K562 (cell line): Measurements from ENCODE around the gene MYO16. TPM values are rescaled to one million over a fixed set of nuclear protein-coding genes. Genes with fewer than 3 reads are reported as not detected.

Experiments used
- CCNT2 ChIP-seq: IDR thresholded peaks from 2 replicates; pipeline ENCODE4 v1.6.1; 2011; ENCODE audit warnings: borderline replicate concordance, low read depth, mild to moderate bottlenecking, moderate library complexity, mixed read lengths, low read length; ENCODE audit not compliant: insufficient read length; ENCODE audit errors: extremely low read depth
- DIDO1 ChIP-seq: fragments of 450-650 bp; IDR thresholded peaks from 2 replicates; pipeline ENCODE4 v1.6.1; 2016; ENCODE audit warnings: low read depth, missing biosample characterization, missing genetic modification characterization
- GABPB2 ChIP-seq: fragments of 250-450 bp; sonication (Bioruptor Pico); conservative IDR thresholded peaks from 2 replicates; pipeline ENCODE4 v1.5.1; 2021; ENCODE audit warnings: mild to moderate bottlenecking
- KLF1 ChIP-seq: fragments of 450-650 bp; IDR thresholded peaks from 2 replicates; pipeline ENCODE4 v1.6.1; 2016; ENCODE audit warnings: missing genetic modification characterization, missing compliant biosample characterization
- PHB ChIP-seq: fragments of 250-450 bp; sonication (Bioruptor Pico); IDR thresholded peaks from 2 replicates; pipeline ENCODE4 v1.5.0; 2021
- RB1 ChIP-seq: fragments of 450-650 bp; IDR thresholded peaks from 2 replicates; pipeline ENCODE4 v1.6.1; 2017; ENCODE audit warnings: low read depth, mild to moderate bottlenecking
- RUNX1 ChIP-seq: sonication (generic); IDR thresholded peaks from 2 replicates; pipeline ENCODE4 v1.6.1; 2016; ENCODE audit warnings: antibody characterized with exemption, low read depth
- polyA plus RNA-seq, 8 experiments: library from polyadenylated mRNA; depleted of rRNA in 4 of 8; stranded (reverse) in 5 of 8; unstranded in 3 of 8; fragments of >200 nt; fragmentation: Nextera tagmentation in 2 of 8; fragmentation: Illumina TruSeq in 1 of 8; extraction: Ambion mirVana in 2 of 8; extraction: Trizol in 1 of 8; gene quantifications; 2 replicates each; pipeline versions ENCODE4 v1.2.1 to v1.2.3, GENCODE V29; 2011 to 2014; ENCODE audit warnings: inconsistent platforms in 1 of 8, missing spikeins in 1 of 8
- total RNA-seq, 7 experiments: library from RNA; depleted of rRNA in 6 of 7; stranded (reverse); fragments of >200 nt in 6 of 7; fragmentation: Illumina TruSeq in 2 of 7; extraction: Trizol in 2 of 7; gene quantifications; 2 replicates each; pipeline versions ENCODE4 v1.2.1 to v1.2.3, GENCODE V29; 2011 to 2021; ENCODE audit warnings: low replicate concordance in 1 of 7
- TF ChIP-seq, protein P1 (sequence below): fragments of 450-650 bp; IDR thresholded peaks from 2 replicates; pipeline ENCODE4 v1.6.1; 2016; ENCODE audit warnings: mild to moderate bottlenecking, moderate library complexity
- TF ChIP-seq, protein P2 (sequence below): fragments of 250-450 bp; sonication (Bioruptor Pico); IDR thresholded peaks from 2 replicates; pipeline ENCODE4 v1.8.0; 2021; ENCODE audit warnings: moderate library complexity, mild to moderate bottlenecking, inconsistent platforms
- TF ChIP-seq, protein P3 (sequence below): fragments of 250-450 bp; sonication (Bioruptor Pico); IDR thresholded peaks from 2 replicates; pipeline ENCODE4 v1.4.0; 2020; ENCODE audit warnings: mild to moderate bottlenecking, moderate library complexity

The MYO16 gene
- total and polyA plus RNA-seq, 9 of the 15 experiments (the other 6 are each of a cell fraction or from before 2014, with no cell fraction given) = 4.3 to 45.7 (median 12.1) TPM

DNA sequence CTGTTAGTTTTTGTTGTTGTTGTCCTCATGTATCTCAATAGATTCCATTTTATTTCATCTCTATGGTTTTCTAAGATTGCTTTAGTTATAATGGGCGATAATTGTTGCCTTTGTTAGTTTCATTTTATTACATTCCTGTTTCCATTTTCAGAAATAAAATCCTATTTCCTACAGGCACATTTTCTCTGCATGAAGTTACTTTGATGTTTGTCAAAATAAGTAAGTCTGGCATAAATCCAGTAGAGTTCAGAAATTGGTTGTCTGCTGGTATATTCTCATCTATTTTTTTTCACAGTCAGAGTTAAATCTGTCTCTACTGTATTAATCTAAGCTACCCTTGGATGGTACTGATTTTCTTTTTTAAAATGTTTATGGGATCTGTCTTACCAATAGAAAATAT, 204.1 kb downstream of the MYO16 start (continued):
- TF ChIP-seq, protein P1, sequence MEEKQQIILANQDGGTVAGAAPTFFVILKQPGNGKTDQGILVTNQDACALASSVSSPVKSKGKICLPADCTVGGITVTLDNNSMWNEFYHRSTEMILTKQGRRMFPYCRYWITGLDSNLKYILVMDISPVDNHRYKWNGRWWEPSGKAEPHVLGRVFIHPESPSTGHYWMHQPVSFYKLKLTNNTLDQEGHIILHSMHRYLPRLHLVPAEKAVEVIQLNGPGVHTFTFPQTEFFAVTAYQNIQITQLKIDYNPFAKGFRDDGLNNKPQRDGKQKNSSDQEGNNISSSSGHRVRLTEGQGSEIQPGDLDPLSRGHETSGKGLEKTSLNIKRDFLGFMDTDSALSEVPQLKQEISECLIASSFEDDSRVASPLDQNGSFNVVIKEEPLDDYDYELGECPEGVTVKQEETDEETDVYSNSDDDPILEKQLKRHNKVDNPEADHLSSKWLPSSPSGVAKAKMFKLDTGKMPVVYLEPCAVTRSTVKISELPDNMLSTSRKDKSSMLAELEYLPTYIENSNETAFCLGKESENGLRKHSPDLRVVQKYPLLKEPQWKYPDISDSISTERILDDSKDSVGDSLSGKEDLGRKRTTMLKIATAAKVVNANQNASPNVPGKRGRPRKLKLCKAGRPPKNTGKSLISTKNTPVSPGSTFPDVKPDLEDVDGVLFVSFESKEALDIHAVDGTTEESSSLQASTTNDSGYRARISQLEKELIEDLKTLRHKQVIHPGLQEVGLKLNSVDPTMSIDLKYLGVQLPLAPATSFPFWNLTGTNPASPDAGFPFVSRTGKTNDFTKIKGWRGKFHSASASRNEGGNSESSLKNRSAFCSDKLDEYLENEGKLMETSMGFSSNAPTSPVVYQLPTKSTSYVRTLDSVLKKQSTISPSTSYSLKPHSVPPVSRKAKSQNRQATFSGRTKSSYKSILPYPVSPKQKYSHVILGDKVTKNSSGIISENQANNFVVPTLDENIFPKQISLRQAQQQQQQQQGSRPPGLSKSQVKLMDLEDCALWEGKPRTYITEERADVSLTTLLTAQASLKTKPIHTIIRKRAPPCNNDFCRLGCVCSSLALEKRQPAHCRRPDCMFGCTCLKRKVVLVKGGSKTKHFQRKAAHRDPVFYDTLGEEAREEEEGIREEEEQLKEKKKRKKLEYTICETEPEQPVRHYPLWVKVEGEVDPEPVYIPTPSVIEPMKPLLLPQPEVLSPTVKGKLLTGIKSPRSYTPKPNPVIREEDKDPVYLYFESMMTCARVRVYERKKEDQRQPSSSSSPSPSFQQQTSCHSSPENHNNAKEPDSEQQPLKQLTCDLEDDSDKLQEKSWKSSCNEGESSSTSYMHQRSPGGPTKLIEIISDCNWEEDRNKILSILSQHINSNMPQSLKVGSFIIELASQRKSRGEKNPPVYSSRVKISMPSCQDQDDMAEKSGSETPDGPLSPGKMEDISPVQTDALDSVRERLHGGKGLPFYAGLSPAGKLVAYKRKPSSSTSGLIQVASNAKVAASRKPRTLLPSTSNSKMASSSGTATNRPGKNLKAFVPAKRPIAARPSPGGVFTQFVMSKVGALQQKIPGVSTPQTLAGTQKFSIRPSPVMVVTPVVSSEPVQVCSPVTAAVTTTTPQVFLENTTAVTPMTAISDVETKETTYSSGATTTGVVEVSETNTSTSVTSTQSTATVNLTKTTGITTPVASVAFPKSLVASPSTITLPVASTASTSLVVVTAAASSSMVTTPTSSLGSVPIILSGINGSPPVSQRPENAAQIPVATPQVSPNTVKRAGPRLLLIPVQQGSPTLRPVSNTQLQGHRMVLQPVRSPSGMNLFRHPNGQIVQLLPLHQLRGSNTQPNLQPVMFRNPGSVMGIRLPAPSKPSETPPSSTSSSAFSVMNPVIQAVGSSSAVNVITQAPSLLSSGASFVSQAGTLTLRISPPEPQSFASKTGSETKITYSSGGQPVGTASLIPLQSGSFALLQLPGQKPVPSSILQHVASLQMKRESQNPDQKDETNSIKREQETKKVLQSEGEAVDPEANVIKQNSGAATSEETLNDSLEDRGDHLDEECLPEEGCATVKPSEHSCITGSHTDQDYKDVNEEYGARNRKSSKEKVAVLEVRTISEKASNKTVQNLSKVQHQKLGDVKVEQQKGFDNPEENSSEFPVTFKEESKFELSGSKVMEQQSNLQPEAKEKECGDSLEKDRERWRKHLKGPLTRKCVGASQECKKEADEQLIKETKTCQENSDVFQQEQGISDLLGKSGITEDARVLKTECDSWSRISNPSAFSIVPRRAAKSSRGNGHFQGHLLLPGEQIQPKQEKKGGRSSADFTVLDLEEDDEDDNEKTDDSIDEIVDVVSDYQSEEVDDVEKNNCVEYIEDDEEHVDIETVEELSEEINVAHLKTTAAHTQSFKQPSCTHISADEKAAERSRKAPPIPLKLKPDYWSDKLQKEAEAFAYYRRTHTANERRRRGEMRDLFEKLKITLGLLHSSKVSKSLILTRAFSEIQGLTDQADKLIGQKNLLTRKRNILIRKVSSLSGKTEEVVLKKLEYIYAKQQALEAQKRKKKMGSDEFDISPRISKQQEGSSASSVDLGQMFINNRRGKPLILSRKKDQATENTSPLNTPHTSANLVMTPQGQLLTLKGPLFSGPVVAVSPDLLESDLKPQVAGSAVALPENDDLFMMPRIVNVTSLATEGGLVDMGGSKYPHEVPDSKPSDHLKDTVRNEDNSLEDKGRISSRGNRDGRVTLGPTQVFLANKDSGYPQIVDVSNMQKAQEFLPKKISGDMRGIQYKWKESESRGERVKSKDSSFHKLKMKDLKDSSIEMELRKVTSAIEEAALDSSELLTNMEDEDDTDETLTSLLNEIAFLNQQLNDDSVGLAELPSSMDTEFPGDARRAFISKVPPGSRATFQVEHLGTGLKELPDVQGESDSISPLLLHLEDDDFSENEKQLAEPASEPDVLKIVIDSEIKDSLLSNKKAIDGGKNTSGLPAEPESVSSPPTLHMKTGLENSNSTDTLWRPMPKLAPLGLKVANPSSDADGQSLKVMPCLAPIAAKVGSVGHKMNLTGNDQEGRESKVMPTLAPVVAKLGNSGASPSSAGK = no peak
- TF ChIP-seq, protein P2, sequence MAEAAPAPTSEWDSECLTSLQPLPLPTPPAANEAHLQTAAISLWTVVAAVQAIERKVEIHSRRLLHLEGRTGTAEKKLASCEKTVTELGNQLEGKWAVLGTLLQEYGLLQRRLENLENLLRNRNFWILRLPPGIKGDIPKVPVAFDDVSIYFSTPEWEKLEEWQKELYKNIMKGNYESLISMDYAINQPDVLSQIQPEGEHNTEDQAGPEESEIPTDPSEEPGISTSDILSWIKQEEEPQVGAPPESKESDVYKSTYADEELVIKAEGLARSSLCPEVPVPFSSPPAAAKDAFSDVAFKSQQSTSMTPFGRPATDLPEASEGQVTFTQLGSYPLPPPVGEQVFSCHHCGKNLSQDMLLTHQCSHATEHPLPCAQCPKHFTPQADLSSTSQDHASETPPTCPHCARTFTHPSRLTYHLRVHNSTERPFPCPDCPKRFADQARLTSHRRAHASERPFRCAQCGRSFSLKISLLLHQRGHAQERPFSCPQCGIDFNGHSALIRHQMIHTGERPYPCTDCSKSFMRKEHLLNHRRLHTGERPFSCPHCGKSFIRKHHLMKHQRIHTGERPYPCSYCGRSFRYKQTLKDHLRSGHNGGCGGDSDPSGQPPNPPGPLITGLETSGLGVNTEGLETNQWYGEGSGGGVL = no peak
- TF ChIP-seq PHB (CRISPR knock-in tag) = no peak
- TF ChIP-seq KLF1 (tag) = no peak
- TF ChIP-seq CCNT2 = no peak
- no peak for TF ChIP-seq DIDO1
- TF ChIP-seq RB1 = no peak
- TF ChIP-seq, protein P3, sequence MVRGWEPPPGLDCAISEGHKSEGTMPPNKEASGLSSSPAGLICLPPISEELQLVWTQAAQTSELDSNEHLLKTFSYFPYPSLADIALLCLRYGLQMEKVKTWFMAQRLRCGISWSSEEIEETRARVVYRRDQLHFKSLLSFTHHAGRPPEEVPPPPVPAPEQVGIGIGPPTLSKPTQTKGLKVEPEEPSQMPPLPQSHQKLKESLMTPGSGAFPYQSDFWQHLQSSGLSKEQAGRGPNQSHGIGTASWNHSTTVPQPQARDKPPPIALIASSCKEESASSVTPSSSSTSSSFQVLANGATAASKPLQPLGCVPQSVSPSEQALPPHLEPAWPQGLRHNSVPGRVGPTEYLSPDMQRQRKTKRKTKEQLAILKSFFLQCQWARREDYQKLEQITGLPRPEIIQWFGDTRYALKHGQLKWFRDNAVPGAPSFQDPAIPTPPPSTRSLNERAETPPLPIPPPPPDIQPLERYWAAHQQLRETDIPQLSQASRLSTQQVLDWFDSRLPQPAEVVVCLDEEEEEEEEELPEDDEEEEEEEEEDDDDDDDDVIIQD = no peak
- no peak for TF ChIP-seq GABPB2 (CRISPR knock-in tag)
- TF ChIP-seq RUNX1 = no peak
